Transverse colon (tissue), 3 donors: Measurements from ENCODE around the gene CDA.

Experiments
- CTCF ChIP-seq, 5 experiments: fragments of 200-600 bp in 3 of 5; fragments of 450-650 bp in 2 of 5; sonication (generic) in 3 of 5; IDR thresholded peaks; 1 replicate in 2 of 5; 2 replicates in 3 of 5; pipeline ENCODE4 v1.5.1; 2016 to 2017; ENCODE audit warnings: antibody characterized with exemption in 5 of 5, inconsistent platforms in 3 of 5, mild to moderate bottlenecking in 2 of 5, moderate library complexity in 1 of 5
- EP300 ChIP-seq: sonication (generic); formaldehyde crosslinking; IDR thresholded peaks from one replicate; pipeline ENCODE4 v1.6.1; 2017; ENCODE audit warnings: antibody characterized with exemption, low read depth

- TF ChIP-seq CTCF (IDR thresholded peaks at IDR 0.05) (no peak), EP300 (no peak)
Measured at GRCh38 chr1:20552728-20553445, 36.0 kb upstream of the CDA start.
